Measurements from ENCODE around the gene RBM47. TPM values are rescaled to one million over a fixed set of nuclear protein-coding genes. Genes with fewer than 3 reads are reported as not detected.

Gene RBM47
- total and polyA plus RNA-seq, 2 experiments from 2014 or later = 35.6 to 139 TPM

DNA sequence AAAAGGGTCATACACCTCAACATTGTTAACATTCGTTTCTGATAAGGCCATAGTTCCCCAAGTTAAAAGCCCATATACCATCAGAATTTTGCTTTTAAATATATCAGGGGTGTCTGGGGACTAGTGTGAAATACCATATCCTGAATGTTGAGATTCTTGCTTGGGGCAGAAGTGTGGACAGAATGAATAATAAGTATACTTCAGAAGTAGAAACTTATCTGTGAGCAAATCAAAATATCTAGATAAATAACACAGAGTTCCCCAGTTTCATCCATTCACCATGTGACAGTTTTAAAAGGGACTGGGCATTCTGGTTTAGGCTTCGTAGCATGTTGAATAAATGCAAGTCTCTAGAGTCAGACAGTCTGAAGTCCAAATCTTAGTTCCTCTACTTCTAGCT is 184.0 kb downstream of the RBM47 start (continued):
- TF ChIP-seq, protein P1, sequence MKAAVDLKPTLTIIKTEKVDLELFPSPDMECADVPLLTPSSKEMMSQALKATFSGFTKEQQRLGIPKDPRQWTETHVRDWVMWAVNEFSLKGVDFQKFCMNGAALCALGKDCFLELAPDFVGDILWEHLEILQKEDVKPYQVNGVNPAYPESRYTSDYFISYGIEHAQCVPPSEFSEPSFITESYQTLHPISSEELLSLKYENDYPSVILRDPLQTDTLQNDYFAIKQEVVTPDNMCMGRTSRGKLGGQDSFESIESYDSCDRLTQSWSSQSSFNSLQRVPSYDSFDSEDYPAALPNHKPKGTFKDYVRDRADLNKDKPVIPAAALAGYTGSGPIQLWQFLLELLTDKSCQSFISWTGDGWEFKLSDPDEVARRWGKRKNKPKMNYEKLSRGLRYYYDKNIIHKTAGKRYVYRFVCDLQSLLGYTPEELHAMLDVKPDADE (IDR thresholded peaks at IDR 0.05) = no peak
- TF ChIP-seq JUNB (IDR thresholded peaks at IDR 0.05; ENCODE audit: unreplicated experiment) (no peak), NANOG (IDR thresholded peaks at IDR 0.05; ENCODE audit: borderline replicate concordance) (no peak), ZNF331 (CRISPR knock-in tag; IDR thresholded peaks at IDR 0.05; ENCODE audit: low read depth) (no peak)

DNA sequence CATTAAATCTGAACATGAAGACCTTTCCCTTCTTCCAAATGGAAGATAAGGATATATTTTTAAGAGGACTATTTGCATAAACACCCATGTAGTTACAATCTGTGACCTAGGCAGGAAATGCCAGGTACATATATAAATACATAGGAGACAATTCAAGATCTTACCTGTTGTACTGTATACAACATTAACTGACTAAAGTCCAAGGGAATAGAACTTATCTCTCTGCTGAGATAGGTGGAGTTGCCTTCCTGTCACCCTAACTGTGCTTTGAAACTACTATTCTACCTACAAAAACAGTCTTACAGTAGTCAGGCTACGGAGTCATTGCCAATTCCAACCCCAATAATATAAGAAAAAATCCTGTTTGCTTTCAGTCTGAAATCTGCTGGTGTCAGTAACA is 188.2 kb downstream of the RBM47 start:
- Histone ChIP-seq H3F3A (replicated peaks; ENCODE audit: low read depth) (no peaks in the 10 kb centered on the region), H4K20me1 (replicated peaks; ENCODE audit: insufficient read depth) (no peaks in the 10 kb centered on the region), H3K4me3 (no peak overlapping the region), H3K4me1 (ENCODE audit: insufficient read depth) (no peaks in the 10 kb centered on the region), H3K4me2 (no peak overlapping the region), H3K79me2 (replicated peaks; ENCODE audit: insufficient read depth) (peaks cover 11% of the 10 kb centered on the region), H3K9me2 (ENCODE audit: insufficient read depth) (no peaks in the 10 kb centered on the region), H3K27me3 (ENCODE audit: insufficient read depth) (no peaks in the 10 kb centered on the region), H2AFZ (no peak overlapping the region), H3K27ac (ENCODE audit: low read depth) (no peak overlapping the region), H3K36me3 (ENCODE audit: insufficient read depth) (0 out of 2 replicates have a peak, but pooled peaks cover 2% of the 10 kb centered on the region)
- no peak for ATAC-seq
- no peak for DNase-seq (ENCODE audit: low spot score)
- Mint-ChIP-seq H3K4me3 (no peak overlapping the region), H3K36me3 (ENCODE audit: low read depth) (peaks cover 23% of the 10 kb centered on the region), H3K9me3 (no peaks in the 10 kb centered on the region), H3K27ac (no peak overlapping the region), H3K4me1 (peaks cover 10% of the 10 kb centered on the region), H3K27me3 (ENCODE audit: insufficient read depth, low read depth, poor library complexity) (peaks cover 3% of the 10 kb centered on the region)
- TF ChIP-seq ZNF331 (CRISPR knock-in tag; IDR thresholded peaks at IDR 0.05; ENCODE audit: low read depth) = no peak
- no peak for TF ChIP-seq EZH2phosphoT487 (IDR thresholded peaks at IDR 0.05; ENCODE audit: unreplicated experiment)
- TF ChIP-seq, protein P2, sequence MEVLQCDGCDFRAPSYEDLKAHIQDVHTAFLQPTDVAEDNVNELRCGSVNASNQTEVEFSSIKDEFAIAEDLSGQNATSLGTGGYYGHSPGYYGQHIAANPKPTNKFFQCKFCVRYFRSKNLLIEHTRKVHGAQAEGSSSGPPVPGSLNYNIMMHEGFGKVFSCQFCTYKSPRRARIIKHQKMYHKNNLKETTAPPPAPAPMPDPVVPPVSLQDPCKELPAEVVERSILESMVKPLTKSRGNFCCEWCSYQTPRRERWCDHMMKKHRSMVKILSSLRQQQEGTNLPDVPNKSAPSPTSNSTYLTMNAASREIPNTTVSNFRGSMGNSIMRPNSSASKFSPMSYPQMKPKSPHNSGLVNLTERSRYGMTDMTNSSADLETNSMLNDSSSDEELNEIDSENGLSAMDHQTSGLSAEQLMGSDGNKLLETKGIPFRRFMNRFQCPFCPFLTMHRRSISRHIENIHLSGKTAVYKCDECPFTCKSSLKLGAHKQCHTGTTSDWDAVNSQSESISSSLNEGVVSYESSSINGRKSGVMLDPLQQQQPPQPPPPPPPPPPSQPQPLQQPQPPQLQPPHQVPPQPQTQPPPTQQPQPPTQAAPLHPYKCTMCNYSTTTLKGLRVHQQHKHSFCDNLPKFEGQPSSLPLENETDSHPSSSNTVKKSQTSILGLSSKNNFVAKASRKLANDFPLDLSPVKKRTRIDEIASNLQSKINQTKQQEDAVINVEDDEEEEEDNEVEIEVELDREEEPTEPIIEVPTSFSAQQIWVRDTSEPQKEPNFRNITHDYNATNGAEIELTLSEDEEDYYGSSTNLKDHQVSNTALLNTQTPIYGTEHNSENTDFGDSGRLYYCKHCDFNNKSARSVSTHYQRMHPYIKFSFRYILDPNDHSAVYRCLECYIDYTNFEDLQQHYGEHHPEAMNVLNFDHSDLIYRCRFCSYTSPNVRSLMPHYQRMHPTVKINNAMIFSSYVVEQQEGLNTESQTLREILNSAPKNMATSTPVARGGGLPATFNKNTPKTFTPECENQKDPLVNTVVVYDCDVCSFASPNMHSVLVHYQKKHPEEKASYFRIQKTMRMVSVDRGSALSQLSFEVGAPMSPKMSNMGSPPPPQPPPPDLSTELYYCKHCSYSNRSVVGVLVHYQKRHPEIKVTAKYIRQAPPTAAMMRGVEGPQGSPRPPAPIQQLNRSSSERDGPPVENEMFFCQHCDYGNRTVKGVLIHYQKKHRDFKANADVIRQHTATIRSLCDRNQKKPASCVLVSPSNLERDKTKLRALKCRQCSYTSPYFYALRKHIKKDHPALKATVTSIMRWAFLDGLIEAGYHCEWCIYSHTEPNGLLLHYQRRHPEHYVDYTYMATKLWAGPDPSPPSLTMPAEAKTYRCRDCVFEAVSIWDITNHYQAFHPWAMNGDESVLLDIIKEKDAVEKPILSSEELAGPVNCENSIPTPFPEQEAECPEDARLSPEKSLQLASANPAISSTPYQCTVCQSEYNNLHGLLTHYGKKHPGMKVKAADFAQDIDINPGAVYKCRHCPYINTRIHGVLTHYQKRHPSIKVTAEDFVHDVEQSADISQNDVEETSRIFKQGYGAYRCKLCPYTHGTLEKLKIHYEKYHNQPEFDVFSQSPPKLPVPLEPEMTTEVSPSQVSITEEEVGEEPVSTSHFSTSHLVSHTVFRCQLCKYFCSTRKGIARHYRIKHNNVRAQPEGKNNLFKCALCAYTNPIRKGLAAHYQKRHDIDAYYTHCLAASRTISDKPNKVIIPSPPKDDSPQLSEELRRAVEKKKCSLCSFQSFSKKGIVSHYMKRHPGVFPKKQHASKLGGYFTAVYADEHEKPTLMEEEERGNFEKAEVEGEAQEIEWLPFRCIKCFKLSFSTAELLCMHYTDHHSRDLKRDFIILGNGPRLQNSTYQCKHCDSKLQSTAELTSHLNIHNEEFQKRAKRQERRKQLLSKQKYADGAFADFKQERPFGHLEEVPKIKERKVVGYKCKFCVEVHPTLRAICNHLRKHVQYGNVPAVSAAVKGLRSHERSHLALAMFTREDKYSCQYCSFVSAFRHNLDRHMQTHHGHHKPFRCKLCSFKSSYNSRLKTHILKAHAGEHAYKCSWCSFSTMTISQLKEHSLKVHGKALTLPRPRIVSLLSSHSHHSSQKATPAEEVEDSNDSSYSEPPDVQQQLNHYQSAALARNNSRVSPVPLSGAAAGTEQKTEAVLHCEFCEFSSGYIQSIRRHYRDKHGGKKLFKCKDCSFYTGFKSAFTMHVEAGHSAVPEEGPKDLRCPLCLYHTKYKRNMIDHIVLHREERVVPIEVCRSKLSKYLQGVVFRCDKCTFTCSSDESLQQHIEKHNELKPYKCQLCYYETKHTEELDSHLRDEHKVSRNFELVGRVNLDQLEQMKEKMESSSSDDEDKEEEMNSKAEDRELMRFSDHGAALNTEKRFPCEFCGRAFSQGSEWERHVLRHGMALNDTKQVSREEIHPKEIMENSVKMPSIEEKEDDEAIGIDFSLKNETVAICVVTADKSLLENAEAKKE (CRISPR knock-in tag; IDR thresholded peaks at IDR 0.05) = no peak
- no peak for TF ChIP-seq EZH2 (IDR thresholded peaks at IDR 0.05; ENCODE audit: low read depth, unreplicated experiment)
- TF ChIP-seq POLR2AphosphoS5 (IDR thresholded peaks at IDR 0.05; ENCODE audit: low read depth) = no peak
- no peak for TF ChIP-seq ZNF114 (CRISPR knock-in tag; IDR thresholded peaks at IDR 0.05)
- TF ChIP-seq, protein P3, sequence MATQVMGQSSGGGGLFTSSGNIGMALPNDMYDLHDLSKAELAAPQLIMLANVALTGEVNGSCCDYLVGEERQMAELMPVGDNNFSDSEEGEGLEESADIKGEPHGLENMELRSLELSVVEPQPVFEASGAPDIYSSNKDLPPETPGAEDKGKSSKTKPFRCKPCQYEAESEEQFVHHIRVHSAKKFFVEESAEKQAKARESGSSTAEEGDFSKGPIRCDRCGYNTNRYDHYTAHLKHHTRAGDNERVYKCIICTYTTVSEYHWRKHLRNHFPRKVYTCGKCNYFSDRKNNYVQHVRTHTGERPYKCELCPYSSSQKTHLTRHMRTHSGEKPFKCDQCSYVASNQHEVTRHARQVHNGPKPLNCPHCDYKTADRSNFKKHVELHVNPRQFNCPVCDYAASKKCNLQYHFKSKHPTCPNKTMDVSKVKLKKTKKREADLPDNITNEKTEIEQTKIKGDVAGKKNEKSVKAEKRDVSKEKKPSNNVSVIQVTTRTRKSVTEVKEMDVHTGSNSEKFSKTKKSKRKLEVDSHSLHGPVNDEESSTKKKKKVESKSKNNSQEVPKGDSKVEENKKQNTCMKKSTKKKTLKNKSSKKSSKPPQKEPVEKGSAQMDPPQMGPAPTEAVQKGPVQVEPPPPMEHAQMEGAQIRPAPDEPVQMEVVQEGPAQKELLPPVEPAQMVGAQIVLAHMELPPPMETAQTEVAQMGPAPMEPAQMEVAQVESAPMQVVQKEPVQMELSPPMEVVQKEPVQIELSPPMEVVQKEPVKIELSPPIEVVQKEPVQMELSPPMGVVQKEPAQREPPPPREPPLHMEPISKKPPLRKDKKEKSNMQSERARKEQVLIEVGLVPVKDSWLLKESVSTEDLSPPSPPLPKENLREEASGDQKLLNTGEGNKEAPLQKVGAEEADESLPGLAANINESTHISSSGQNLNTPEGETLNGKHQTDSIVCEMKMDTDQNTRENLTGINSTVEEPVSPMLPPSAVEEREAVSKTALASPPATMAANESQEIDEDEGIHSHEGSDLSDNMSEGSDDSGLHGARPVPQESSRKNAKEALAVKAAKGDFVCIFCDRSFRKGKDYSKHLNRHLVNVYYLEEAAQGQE (IDR thresholded peaks at IDR 0.05; ENCODE audit: unreplicated experiment) = no peak
- TF ChIP-seq, protein P1 (IDR thresholded peaks at IDR 0.05) = no peak
- TF ChIP-seq CREB1 (CRISPR knock-in tag; IDR thresholded peaks at IDR 0.05; ENCODE audit: low read depth) = no peak
- TF ChIP-seq STAT1 (IDR thresholded peaks at IDR 0.05; ENCODE audit: unreplicated experiment) = no peak
- no peak for TF ChIP-seq NANOG (IDR thresholded peaks at IDR 0.05; ENCODE audit: borderline replicate concordance)

All from GM23338 (cell line).